SK-MEL-5 (cell line): ENCODE data around the gene TCEA3. TPM values are rescaled to one million over a fixed set of nuclear protein-coding genes. Genes with fewer than 3 reads are reported as not detected.

Source experiments
- total RNA-seq: library from RNA; depleted of rRNA; stranded (reverse); fragments of >200 nt; shearing (Covaris generic); gene quantifications from 2 replicates; pipeline ENCODE4 v1.2.3, GENCODE V29; 2014; rRNA removed

Gene TCEA3
- total RNA-seq, 1 experiment from 2014 or later, result 0.05 TPM

Other genes starting within 250 kb of the TCEA3 start
- 0.05 TPM in 1 of 2 replicates, not detected in the other for gene HTR1D, start 207.2 kb downstream of the TCEA3 start, total RNA-seq
- 101 and 110 TPM in 2 replicates for gene HNRNPR, start 80.5 kb downstream of the TCEA3 start, total RNA-seq
- gene ZNF436, start 54.9 kb downstream of the TCEA3 start, total RNA-seq, result 8.1 and 8.5 TPM in 2 replicates
- 7.0 and 7.1 TPM in 2 replicates for gene ASAP3, start 59.4 kb upstream of the TCEA3 start, total RNA-seq
- 3.8 and 4.1 TPM in 2 replicates for gene E2F2, start 106.5 kb upstream of the TCEA3 start, total RNA-seq
- gene ID3, start 134.8 kb upstream of the TCEA3 start, total RNA-seq, result 23.5 and 37.3 TPM in 2 replicates